OCI-LY7 (cell line): ENCODE data around the gene NDUFC2. TPM values are rescaled to one million over a fixed set of nuclear protein-coding genes. Genes with fewer than 3 reads are reported as not detected.

Source experiments
- BruUV-seq: library from RNA; stranded (reverse); fragments of 400-500 nt; replicated peaks from 2 replicates; lab custom pipeline; 2021; lab: Mats Ljungman, UMichigan
- CTCF ChIA-PET: fragments of 300-600 bp; sonication (Branson Sonifier 250); formaldehyde crosslinking; loops from one replicate; lab custom pipeline; 2022; ENCODE audit warnings: antibody characterized with exemption; ENCODE audit not compliant: unreplicated experiment; lab: Charles Lee
- POLR2A ChIA-PET: fragments of 300-600 bp; sonication (Branson Sonifier 250); formaldehyde crosslinking; loops from one replicate; lab custom pipeline; 2022; ENCODE audit warnings: antibody characterized with exemption; lab: Charles Lee
- DNase-seq: peaks from one replicate; pipeline ENCODE4 v3.0.0-alpha.2; 2015; ENCODE audit warnings: low spot score
- H2AFZ ChIP-seq: fragments of 200-600 bp; sonication (generic), shearing (Covaris generic); 2 replicates; pipeline ENCODE4 v1.6.1; 2014; ENCODE audit warnings: mild to moderate bottlenecking, antibody characterized with exemption, low read length, moderate library complexity
- H3K27ac ChIP-seq: fragments of 200-600 bp; sonication (generic); 2 replicates; pipeline ENCODE4 v1.5.1; 2014; ENCODE audit warnings: mixed run types, low read depth, mild to moderate bottlenecking, moderate library complexity, low read length, inconsistent platforms; ENCODE audit not compliant: poor library complexity, severe bottlenecking
- H3K36me3 ChIP-seq: fragments of 200-600 bp; sonication (generic); 2 replicates; pipeline ENCODE4 v1.6.1; 2014; ENCODE audit warnings: mild to moderate bottlenecking, antibody characterized with exemption, low read length, moderate library complexity, mixed read lengths; ENCODE audit not compliant: insufficient read depth
- H3K4me1 ChIP-seq: fragments of 200-600 bp; sonication (generic); 2 replicates; pipeline ENCODE4 v1.5.1; 2014; ENCODE audit warnings: mild to moderate bottlenecking, low read length; ENCODE audit not compliant: insufficient read depth, poor library complexity, severe bottlenecking
- H3K4me2 ChIP-seq: fragments of 200-600 bp; sonication (generic); 2 replicates; pipeline ENCODE4 v1.6.1; 2014; ENCODE audit warnings: mild to moderate bottlenecking, low read length
- H3K4me3 ChIP-seq: fragments of 200-600 bp; sonication (generic); 2 replicates; pipeline ENCODE4 v1.5.1; 2014; ENCODE audit warnings: mild to moderate bottlenecking, low read depth, low read length; ENCODE audit not compliant: poor library complexity, severe bottlenecking
- H3K79me2 ChIP-seq: fragments of 200-600 bp; sonication (generic); 2 replicates; pipeline ENCODE4 v1.6.1; 2016; ENCODE audit warnings: low read depth, mild to moderate bottlenecking, low read length, moderate library complexity, mixed read lengths; ENCODE audit not compliant: insufficient read depth
- H3K9me2 ChIP-seq: fragments of 200-600 bp; sonication (generic); 2 replicates; pipeline ENCODE4 v1.6.1; 2016; ENCODE audit warnings: mild to moderate bottlenecking, low read length, mixed read lengths; ENCODE audit not compliant: insufficient read depth
- H3K9me3 ChIP-seq: fragments of 200-600 bp; sonication (generic); 2 replicates; pipeline ENCODE4 v1.6.1; 2014; ENCODE audit warnings: mild to moderate bottlenecking, mixed run types, low read length, mixed read lengths
- H4K20me1 ChIP-seq: fragments of 200-600 bp; sonication (generic); 2 replicates; pipeline ENCODE4 v1.6.1; 2014; ENCODE audit warnings: mild to moderate bottlenecking, antibody characterized with exemption, low read length, moderate library complexity, mixed read lengths; ENCODE audit not compliant: insufficient read depth
- CTCF ChIP-seq: fragments of 200-600 bp; sonication (generic); conservative IDR thresholded peaks from 2 replicates; pipeline ENCODE4 v1.5.1; 2014; ENCODE audit warnings: mild to moderate bottlenecking, antibody characterized with exemption, low read length, moderate library complexity, mixed read lengths
- EZH2phosphoT487 ChIP-seq: fragments of 200-600 bp; sonication (generic); IDR thresholded peaks from 2 replicates; pipeline ENCODE4 v1.6.1; 2018; ENCODE audit warnings: low read depth, borderline replicate concordance, mild to moderate bottlenecking, mixed run types, antibody characterized with exemption, low read length, moderate library complexity, mixed read lengths
- intact Hi-C: fragments of 100-400 bp; cut with micrococcal nuclease; formaldehyde crosslinking; loops from one replicate; pipeline ENCODE4 v1.10.0; 2022; ENCODE audit not compliant: unreplicated experiment
- total RNA-seq, 2 experiments: library from RNA; depleted of rRNA in 1 of 2; stranded (reverse); fragments of >200 nt in 1 of 2; shearing (Covaris generic) in 1 of 2; gene quantifications; 2 replicates each; pipeline ENCODE4 v1.2.3, GENCODE V29; 2014 to 2022

The NDUFC2 gene
- total RNA-seq, 2 experiments from 2014 or later, result 53.3 to 95.7 TPM

GRCh38 chr11:78033040-78033439 lies 46.6 kb downstream of the NDUFC2 start:
- ChIA-PET CTCF (interaction anchor here (0.6 kb wide), 1 partner anchor 12 kb away, joined by 3 read pairs; no protein-coding TSS in a partner anchor), POLR2A (interaction anchor here (0.6 to 0.7 kb wide), 2 partner anchors 21 to 265 kb away, joined by 3 read pairs; no protein-coding TSS in a partner anchor)
- Histone ChIP-seq H3K4me3 (no peak overlapping the region), H3K4me1 (no peaks in the 10 kb centered on the region), H3K36me3 (no peaks in the 10 kb centered on the region), H3K9me3 (no peaks in the 10 kb centered on the region), H4K20me1 (no peaks in the 10 kb centered on the region), H3K79me2 (no peaks in the 10 kb centered on the region), H3K9me2 (no peaks in the 10 kb centered on the region), H2AFZ (no peak overlapping the region), H3K4me2 (no peak overlapping the region), H3K27ac (no peak overlapping the region)
- intact Hi-C loops, result no loop called here
- DNase-seq, result no peak
- TF ChIP-seq CTCF, result no peak
- BruUV-seq, result no TSS peak

GRCh38 chr11:78032090-78032489 lies 47.6 kb downstream of the NDUFC2 start:
- TF ChIP-seq EZH2phosphoT487, result no peak
- H3K4me1 ChIP-seq, result no peaks in the 10 kb centered on the region
- CTCF ChIA-PET, result no interaction called here

GRCh38 chr11:78031629-78032028 lies 48.0 kb downstream of the NDUFC2 start:
- Histone ChIP-seq H3K27ac (no peak overlapping the region), H3K4me3 (no peak overlapping the region), H3K9me2 (no peaks in the 10 kb centered on the region), H4K20me1 (no peaks in the 10 kb centered on the region), H3K79me2 (no peaks in the 10 kb centered on the region), H3K4me2 (no peak overlapping the region), H2AFZ (no peak overlapping the region), H3K9me3 (no peaks in the 10 kb centered on the region), H3K36me3 (no peaks in the 10 kb centered on the region), H3K4me1 (no peaks in the 10 kb centered on the region)
- POLR2A ChIA-PET, result interaction anchor here (0.9 to 1.2 kb wide), 3 partner anchors 8 to 51 kb away, joined by 3 to 7 read pairs (median 4); no protein-coding TSS in a partner anchor
- CTCF ChIA-PET, result no interaction called here
- TF ChIP-seq CTCF (no peak), EZH2phosphoT487 (no peak)
- no peak for DNase-seq
- BruUV-seq, result no TSS peak
- intact Hi-C loops, result no loop called here

More at GRCh38 chr11:78032090-78032489, 47.6 kb downstream of the NDUFC2 start:
- Histone ChIP-seq H3K9me3 (no peaks in the 10 kb centered on the region), H4K20me1 (no peaks in the 10 kb centered on the region), H3K9me2 (no peaks in the 10 kb centered on the region), H3K4me2 (no peak overlapping the region), H3K79me2 (no peaks in the 10 kb centered on the region), H3K27ac (no peak overlapping the region), H2AFZ (no peak overlapping the region), H3K4me3 (no peak overlapping the region), H3K36me3 (no peaks in the 10 kb centered on the region)
- BruUV-seq, result no TSS peak
- DNase-seq, result no peak
- POLR2A ChIA-PET, result interaction anchor here (1.2 kb wide), 1 partner anchor 51 kb away, joined by 4 read pairs; no protein-coding TSS in a partner anchor
- intact Hi-C loops, result no loop called here
